Erythroblast (primary cell): ENCODE data around the gene C14orf132.

Experiments
- GATA1 ChIP-seq: IDR thresholded peaks from 2 replicates; pipeline ENCODE4 v1.6.1; 2011; ENCODE audit warnings: low read depth, mild to moderate bottlenecking, control low read depth, low read length, moderate library complexity
- POLR2A ChIP-seq: IDR thresholded peaks from 2 replicates; pipeline ENCODE4 v1.6.1; 2011; ENCODE audit warnings: mild to moderate bottlenecking, low read length

DNA sequence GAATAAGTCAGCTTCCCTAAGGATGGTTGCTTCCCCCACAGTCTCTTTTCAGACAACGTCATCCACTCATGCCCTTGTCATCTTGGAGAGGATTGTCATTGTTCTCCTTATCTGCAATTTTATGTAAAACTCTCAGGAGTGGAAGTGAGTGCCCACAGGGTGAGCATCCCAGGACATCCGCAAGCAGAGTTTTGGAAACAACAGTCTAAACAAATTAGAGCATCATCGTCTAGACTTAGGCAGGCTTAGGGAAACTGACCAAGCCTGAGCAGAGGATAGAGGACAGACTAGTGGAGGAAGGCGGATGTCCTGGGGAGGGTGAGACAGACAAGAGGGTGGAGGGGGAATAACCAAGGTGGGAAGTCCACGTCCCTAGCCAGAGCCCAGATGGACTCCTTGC lies 101.8 kb downstream of the C14orf132 start:
- TF ChIP-seq POLR2A (no peak), GATA1 (no peak)
